ENCODE measurements around the gene MUC5B. TPM values are rescaled to one million over a fixed set of nuclear protein-coding genes. Genes with fewer than 3 reads are reported as not detected.

MUC5B gene
- total and polyA plus RNA-seq, 4 donors: 0.17 to 0.95 (median 0.50) TPM; not detected in 1

DNA sequence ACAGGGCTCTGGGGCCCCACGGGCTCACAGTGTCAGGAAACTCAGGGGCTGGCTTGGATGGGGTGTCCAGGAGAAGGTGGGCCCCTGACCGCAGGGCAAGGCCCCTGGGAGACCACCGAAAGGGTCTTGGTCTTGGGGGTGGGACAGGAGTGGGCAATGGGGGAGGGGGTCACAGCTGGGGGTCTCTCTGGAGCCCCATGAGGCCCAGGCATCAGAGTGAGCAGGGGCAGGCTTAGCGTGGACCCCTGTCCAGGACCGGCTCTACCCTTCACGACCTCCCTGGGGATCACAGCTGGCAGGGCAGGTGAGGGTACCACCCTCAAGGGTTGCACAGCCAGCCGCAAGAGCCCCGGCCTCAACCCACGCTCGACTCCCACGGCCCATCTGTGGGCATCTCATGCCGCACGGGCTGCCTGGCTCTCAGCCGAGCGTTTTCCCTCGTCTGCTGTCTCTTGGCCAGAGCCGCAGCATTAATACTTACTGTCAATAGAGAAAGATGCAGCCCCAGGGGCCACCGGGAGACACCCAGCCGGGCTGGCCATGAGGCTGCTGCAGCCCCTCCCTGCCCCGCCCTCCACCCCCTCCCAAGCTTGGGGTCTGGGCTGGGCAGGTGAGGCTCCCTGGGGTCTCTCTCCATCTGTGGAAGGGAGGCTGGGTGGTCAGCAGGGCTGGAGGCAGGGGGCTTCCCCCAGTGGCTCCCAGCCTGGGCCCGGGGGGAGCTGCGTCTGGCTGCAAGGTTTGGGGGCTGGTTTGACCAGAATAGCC lies 662 bp downstream of the MUC5B start:
- no peak for DNase-seq (ENCODE audit: low spot score)
- Histone ChIP-seq H3K27ac (ENCODE audit: low read depth in 1 of 2, low read length in 2 of 2) (no peak overlapping the region), H3K4me3 (ENCODE audit: low read depth in 1 of 3, low read length in 3 of 3) (no peak overlapping the region), H3K9ac (ENCODE audit: low read depth in 1 of 2, low read length in 2 of 2) (no peak overlapping the region), H3K4me1 (ENCODE audit: control insufficient read depth in 4 of 4, insufficient read depth in 4 of 4, low read length in 3 of 4) (no peaks in the 10 kb centered on the region), H3K27me3 (ENCODE audit: control insufficient read depth in 4 of 4, insufficient read depth in 4 of 4, low read length in 3 of 4) (peaks cover 0 to 6% (median 1%) of the 10 kb centered on the region in 4 donors), H3K9me3 (ENCODE audit: control insufficient read depth in 4 of 4, low read length in 3 of 4) (no peaks in the 10 kb centered on the region), H3K36me3 (ENCODE audit: control insufficient read depth in 4 of 4, insufficient read depth in 3 of 4, low read depth in 1 of 4, low read length in 3 of 4) (no peaks in the 10 kb centered on the region)
- TF ChIP-seq, protein P1, sequence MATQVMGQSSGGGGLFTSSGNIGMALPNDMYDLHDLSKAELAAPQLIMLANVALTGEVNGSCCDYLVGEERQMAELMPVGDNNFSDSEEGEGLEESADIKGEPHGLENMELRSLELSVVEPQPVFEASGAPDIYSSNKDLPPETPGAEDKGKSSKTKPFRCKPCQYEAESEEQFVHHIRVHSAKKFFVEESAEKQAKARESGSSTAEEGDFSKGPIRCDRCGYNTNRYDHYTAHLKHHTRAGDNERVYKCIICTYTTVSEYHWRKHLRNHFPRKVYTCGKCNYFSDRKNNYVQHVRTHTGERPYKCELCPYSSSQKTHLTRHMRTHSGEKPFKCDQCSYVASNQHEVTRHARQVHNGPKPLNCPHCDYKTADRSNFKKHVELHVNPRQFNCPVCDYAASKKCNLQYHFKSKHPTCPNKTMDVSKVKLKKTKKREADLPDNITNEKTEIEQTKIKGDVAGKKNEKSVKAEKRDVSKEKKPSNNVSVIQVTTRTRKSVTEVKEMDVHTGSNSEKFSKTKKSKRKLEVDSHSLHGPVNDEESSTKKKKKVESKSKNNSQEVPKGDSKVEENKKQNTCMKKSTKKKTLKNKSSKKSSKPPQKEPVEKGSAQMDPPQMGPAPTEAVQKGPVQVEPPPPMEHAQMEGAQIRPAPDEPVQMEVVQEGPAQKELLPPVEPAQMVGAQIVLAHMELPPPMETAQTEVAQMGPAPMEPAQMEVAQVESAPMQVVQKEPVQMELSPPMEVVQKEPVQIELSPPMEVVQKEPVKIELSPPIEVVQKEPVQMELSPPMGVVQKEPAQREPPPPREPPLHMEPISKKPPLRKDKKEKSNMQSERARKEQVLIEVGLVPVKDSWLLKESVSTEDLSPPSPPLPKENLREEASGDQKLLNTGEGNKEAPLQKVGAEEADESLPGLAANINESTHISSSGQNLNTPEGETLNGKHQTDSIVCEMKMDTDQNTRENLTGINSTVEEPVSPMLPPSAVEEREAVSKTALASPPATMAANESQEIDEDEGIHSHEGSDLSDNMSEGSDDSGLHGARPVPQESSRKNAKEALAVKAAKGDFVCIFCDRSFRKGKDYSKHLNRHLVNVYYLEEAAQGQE (IDR thresholded peaks at IDR 0.05): no peak
- TF ChIP-seq EGR1 (IDR thresholded peaks at IDR 0.05; ENCODE audit: low read depth in 2 of 2) (no peak), CTCF (IDR thresholded peaks at IDR 0.05; ENCODE audit: low read depth, low read length, missing input control) (no peak), HNF4A (conservative IDR thresholded peaks at IDR 0.05) (no peak), RAD21 (IDR thresholded peaks at IDR 0.05) (no peak)
- TF ChIP-seq, protein P2, sequence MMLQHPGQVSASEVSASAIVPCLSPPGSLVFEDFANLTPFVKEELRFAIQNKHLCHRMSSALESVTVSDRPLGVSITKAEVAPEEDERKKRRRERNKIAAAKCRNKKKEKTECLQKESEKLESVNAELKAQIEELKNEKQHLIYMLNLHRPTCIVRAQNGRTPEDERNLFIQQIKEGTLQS (IDR thresholded peaks at IDR 0.05): no peak
- 61% methylated on average over 22 of the region's 22 CpGs for WGBS

GRCh38 chr11:1224111-1224490 lies 1.2 kb downstream of the MUC5B start:
- Histone ChIP-seq H3K27ac (ENCODE audit: low read depth in 1 of 2, low read length in 2 of 2) (no peak overlapping the region), H3K4me1 (ENCODE audit: control insufficient read depth in 4 of 4, insufficient read depth in 4 of 4, low read length in 3 of 4) (no peaks in the 10 kb centered on the region), H3K9me3 (ENCODE audit: control insufficient read depth in 4 of 4, low read length in 3 of 4) (no peaks in the 10 kb centered on the region), H3K4me3 (ENCODE audit: low read depth in 1 of 3, low read length in 3 of 3) (no peak overlapping the region), H3K27me3 (ENCODE audit: control insufficient read depth in 4 of 4, insufficient read depth in 4 of 4, low read length in 3 of 4) (peaks cover 0 to 6% (median 1%) of the 10 kb centered on the region in 4 donors), H3K9ac (ENCODE audit: low read depth in 1 of 2, low read length in 2 of 2) (no peak overlapping the region), H3K36me3 (ENCODE audit: control insufficient read depth in 4 of 4, insufficient read depth in 3 of 4, low read depth in 1 of 4, low read length in 3 of 4) (no peaks in the 10 kb centered on the region)
- DNase-seq (ENCODE audit: low spot score): no peak
- 37% methylated on average over 7 of the region's 7 CpGs for WGBS
- no peak for TF ChIP-seq GABPA (IDR thresholded peaks at IDR 0.05 in 1 of 2, conservative IDR thresholded peaks at IDR 0.05 in 1 of 2)
- TF ChIP-seq, protein P3, sequence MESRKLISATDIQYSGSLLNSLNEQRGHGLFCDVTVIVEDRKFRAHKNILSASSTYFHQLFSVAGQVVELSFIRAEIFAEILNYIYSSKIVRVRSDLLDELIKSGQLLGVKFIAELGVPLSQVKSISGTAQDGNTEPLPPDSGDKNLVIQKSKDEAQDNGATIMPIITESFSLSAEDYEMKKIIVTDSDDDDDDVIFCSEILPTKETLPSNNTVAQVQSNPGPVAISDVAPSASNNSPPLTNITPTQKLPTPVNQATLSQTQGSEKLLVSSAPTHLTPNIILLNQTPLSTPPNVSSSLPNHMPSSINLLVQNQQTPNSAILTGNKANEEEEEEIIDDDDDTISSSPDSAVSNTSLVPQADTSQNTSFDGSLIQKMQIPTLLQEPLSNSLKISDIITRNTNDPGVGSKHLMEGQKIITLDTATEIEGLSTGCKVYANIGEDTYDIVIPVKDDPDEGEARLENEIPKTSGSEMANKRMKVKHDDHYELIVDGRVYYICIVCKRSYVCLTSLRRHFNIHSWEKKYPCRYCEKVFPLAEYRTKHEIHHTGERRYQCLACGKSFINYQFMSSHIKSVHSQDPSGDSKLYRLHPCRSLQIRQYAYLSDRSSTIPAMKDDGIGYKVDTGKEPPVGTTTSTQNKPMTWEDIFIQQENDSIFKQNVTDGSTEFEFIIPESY (IDR thresholded peaks at IDR 0.05): no peak
- TF ChIP-seq HNF4A (conservative IDR thresholded peaks at IDR 0.05): no peak
- TF ChIP-seq EGR1 (IDR thresholded peaks at IDR 0.05; ENCODE audit: low read depth in 2 of 2): no peak
- no peak for TF ChIP-seq SP1 (IDR thresholded peaks at IDR 0.05)
- TF ChIP-seq, protein P4, sequence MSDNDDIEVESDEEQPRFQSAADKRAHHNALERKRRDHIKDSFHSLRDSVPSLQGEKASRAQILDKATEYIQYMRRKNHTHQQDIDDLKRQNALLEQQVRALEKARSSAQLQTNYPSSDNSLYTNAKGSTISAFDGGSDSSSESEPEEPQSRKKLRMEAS (IDR thresholded peaks at IDR 0.05): no peak
- TF ChIP-seq RAD21 (IDR thresholded peaks at IDR 0.05): no peak
- TF ChIP-seq FOXA2 (IDR thresholded peaks at IDR 0.05): no peak
- TF ChIP-seq CTCF (IDR thresholded peaks at IDR 0.05; ENCODE audit: low read depth, low read length, missing input control): no peak
- no peak for TF ChIP-seq JUND (IDR thresholded peaks at IDR 0.05)

Measured in liver (tissue), 9 donors.